Neuronal stem cell (in vitro differentiated cells): ENCODE results near the gene MRAS.

ENCODE experiments used
- DNase-seq: peaks from one replicate; pipeline ENCODE4 v3.0.0-alpha.2; 2013; ENCODE audit warnings: low spot score
- H2AFZ ChIP-seq: one replicate; pipeline ENCODE4 v1.6.1; 2013; ENCODE audit warnings: mild to moderate bottlenecking, low read length, inconsistent platforms
- H2AK5ac ChIP-seq: 2 replicates; pipeline ENCODE4 v1.6.1; 2013; ENCODE audit warnings: low read depth, mild to moderate bottlenecking, inconsistent platforms, low read length, moderate library complexity, mixed read lengths
- H2BK120ac ChIP-seq: 2 replicates; pipeline ENCODE4 v1.6.1; 2013; ENCODE audit warnings: low read depth, mild to moderate bottlenecking, inconsistent platforms, low read length, moderate library complexity, mixed read lengths
- H2BK12ac ChIP-seq: one replicate; pipeline ENCODE4 v1.6.1; 2013; ENCODE audit warnings: low read length, inconsistent platforms
- H2BK15ac ChIP-seq: 2 replicates; pipeline ENCODE4 v1.6.1; 2013; ENCODE audit warnings: mild to moderate bottlenecking, low read length, inconsistent platforms, mixed read lengths
- H2BK5ac ChIP-seq: one replicate; pipeline ENCODE4 v1.6.1; 2013; ENCODE audit warnings: inconsistent platforms, mild to moderate bottlenecking, low read length, moderate library complexity
- H3K14ac ChIP-seq: one replicate; pipeline ENCODE4 v1.6.1; 2013; ENCODE audit warnings: low read length, inconsistent platforms
- H3K18ac ChIP-seq: 2 replicates; pipeline ENCODE4 v1.6.1; 2013; ENCODE audit warnings: low read length, inconsistent platforms
- H3K23ac ChIP-seq: 2 replicates; pipeline ENCODE4 v1.6.1; 2013; ENCODE audit warnings: low read depth, mild to moderate bottlenecking, mixed read lengths, low read length, inconsistent platforms; ENCODE audit not compliant: poor library complexity
- H3K27ac ChIP-seq: replicated peaks from 3 replicates; pipeline ENCODE4 v1.5.1; 2013; ENCODE audit warnings: low read length, inconsistent platforms
- H3K27me3 ChIP-seq, 3 experiments: 2 replicates each; pipeline ENCODE4 v1.6.1; 2013; ENCODE audit warnings: low read length in 3 of 3, mild to moderate bottlenecking in 2 of 3, inconsistent platforms in 1 of 3, low read depth in 1 of 3, mixed read lengths in 1 of 3, moderate library complexity in 1 of 3; ENCODE audit not compliant: control insufficient read depth in 3 of 3, insufficient read depth in 3 of 3
- H3K36me3 ChIP-seq, 2 donors: replicated peaks in 1 of 2; 2 replicates each; pipeline ENCODE4 v1.6.1; 2013; ENCODE audit warnings: low read length in 2 of 2; ENCODE audit not compliant: control insufficient read depth in 2 of 2, insufficient read depth in 2 of 2
- H3K4ac ChIP-seq: 2 replicates; pipeline ENCODE4 v1.6.1; 2013; ENCODE audit warnings: inconsistent platforms, mild to moderate bottlenecking, low read length, moderate library complexity
- H3K4me1 ChIP-seq, 2 donors: 1 replicate in 1 of 2; 2 replicates in 1 of 2; pipeline ENCODE4 v1.6.1; 2013; ENCODE audit warnings: low read length in 2 of 2, low read depth in 1 of 2; ENCODE audit not compliant: control insufficient read depth in 2 of 2, insufficient read depth in 1 of 2
- H3K4me2 ChIP-seq: one replicate; pipeline ENCODE4 v1.6.1; 2013; ENCODE audit warnings: mild to moderate bottlenecking, low read length, inconsistent platforms; ENCODE audit not compliant: insufficient read depth, poor library complexity, severe bottlenecking
- H3K4me3 ChIP-seq, 2 donors: 2 replicates each; pipeline ENCODE4 v1.5.1; 2013; ENCODE audit warnings: low read length in 2 of 2, mild to moderate bottlenecking in 2 of 2, inconsistent platforms in 1 of 2, moderate library complexity in 1 of 2
- H3K79me1 ChIP-seq: one replicate; pipeline ENCODE4 v1.6.1; 2013; ENCODE audit warnings: low read depth, mild to moderate bottlenecking, inconsistent platforms, low read length, moderate library complexity
- H3K9ac ChIP-seq: one replicate; pipeline ENCODE4 v1.6.1; 2013; ENCODE audit warnings: mild to moderate bottlenecking, low read depth, low read length, inconsistent platforms; ENCODE audit not compliant: poor library complexity
- H3K9me3 ChIP-seq, 2 donors: replicated peaks in 1 of 2; 2 replicates each; pipeline versions ENCODE3 to v1.6.1; 2013; ENCODE audit warnings: low read length in 2 of 2, mild to moderate bottlenecking in 2 of 2, inconsistent platforms in 1 of 2, low read depth in 1 of 2, mixed read lengths in 1 of 2, moderate library complexity in 1 of 2; ENCODE audit not compliant: control insufficient read depth in 2 of 2, insufficient read depth in 1 of 2
- H4K8ac ChIP-seq: one replicate; pipeline ENCODE4 v1.6.1; 2013; ENCODE audit warnings: low read depth, mild to moderate bottlenecking, inconsistent platforms, low read length, moderate library complexity
- H4K91ac ChIP-seq: one replicate; pipeline ENCODE4 v1.6.1; 2013; ENCODE audit warnings: low read length, low read depth, mild to moderate bottlenecking, inconsistent platforms; ENCODE audit not compliant: poor library complexity
- WGBS, 2 donors: extraction: QIAGEN DNeasy Blood & Tissue Kit; methylation state at CpG; one replicate each; pipeline ENCODE4 v1.1.7; 2013; ENCODE audit warnings: missing lambda C conversion rate in 2 of 2, mixed read lengths in 1 of 2; ENCODE audit not compliant: insufficient read length in 2 of 2, insufficient replicate concordance in 1 of 2; ENCODE audit errors: extremely low coverage in 2 of 2; 5-methylcytosine and 5-hydroxymethylcytosine counted together

Gene MRAS

DNA sequence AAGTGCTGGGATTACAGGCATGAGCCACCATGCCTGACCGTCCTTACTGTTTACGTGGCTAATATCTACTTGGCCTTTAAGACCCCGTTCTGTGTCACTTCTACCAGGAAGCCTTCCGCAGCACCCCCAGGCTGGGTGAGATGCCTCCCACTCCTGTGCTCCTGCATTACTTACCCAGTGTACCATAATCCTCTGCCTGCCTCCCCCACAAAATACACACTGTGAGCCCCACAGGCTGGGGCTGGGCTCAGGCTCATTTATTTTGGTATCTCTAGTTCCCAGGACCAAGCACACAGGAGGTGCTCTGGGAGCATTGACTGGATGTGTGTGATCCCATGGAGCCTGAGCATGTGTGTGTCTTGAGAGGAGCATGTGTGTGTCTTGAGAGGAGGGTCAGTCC lies 14.9 kb downstream of the MRAS start:
- H3K36me3 ChIP-seq: no peaks in the 10 kb centered on the region

DNA sequence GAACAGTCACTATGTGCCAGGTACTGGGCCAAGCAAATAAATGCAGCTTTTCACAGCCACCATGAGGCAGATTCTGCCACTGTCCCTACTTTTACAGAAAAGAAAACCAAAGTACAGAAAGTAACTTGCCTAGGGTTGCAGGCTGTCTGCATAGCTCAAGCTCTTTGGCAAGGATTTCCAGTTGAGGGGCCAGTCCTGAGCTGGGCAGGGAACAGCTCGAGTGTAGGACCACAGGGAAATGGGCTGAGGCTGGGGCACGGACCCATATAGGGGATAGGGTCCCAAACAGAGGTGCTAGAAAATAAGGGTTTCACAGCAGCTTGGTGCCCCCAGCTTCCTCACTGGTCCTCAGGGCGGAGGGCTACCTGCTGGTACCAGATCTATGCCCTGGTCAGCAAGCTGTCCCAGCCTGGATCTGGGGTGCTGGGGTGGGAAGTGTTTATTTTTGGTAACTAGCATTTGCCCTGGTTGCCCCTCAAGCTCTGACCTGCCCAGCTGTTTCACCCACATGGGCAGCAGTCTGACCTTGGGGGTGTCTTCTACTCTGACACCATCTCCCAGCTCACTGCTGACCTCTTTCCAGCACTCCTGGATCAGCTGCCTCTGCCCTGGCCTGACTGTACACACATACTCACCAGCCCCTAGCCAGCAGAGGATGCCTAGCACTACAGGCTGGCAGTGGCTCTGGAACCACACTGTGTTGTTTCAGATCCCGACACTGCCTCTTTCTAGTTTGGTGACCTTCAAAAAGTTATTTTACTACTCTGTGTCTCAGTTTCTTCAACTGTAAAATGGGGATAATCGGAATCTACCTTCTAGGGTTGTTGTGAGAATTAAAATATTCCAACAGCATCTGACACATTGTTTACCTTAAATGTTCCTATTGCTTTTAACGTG lies 16.2 kb downstream of the MRAS start:
- no CpG with 5 or more reads among the region's 6 CpGs for WGBS, 2 donors
- no peak overlapping the region for H3K4ac ChIP-seq

More for the DNA sequence above, 14.9 kb downstream of the MRAS start:
- Histone ChIP-seq H3K27me3 (no peaks in the 10 kb centered on the region), H3K79me1 (peaks cover 3% of the 10 kb centered on the region), H4K8ac (no peak overlapping the region), H3K9ac (no peak overlapping the region), H2BK120ac (no peak overlapping the region), H2AK5ac (no peak overlapping the region), H3K23ac (no peak overlapping the region), H2BK15ac (no peak overlapping the region), H3K4me2 (no peak overlapping the region), H3K4ac (no peak overlapping the region), H3K14ac (no peak overlapping the region), H3K4me1 (peaks cover 2 to 4% of the 10 kb centered on the region in 2 donors), H4K91ac (no peak overlapping the region), H2BK5ac (no peak overlapping the region), H2BK12ac (no peak overlapping the region), H3K18ac (no peak overlapping the region), H2AFZ (no peak overlapping the region), H3K4me3 (no peak overlapping the region), H3K27ac (no peak overlapping the region), H3K9me3 (no peaks in the 10 kb centered on the region)
- DNase-seq: no peak
- no CpG with 5 or more reads among the region's 4 CpGs for WGBS, 2 donors

DNA sequence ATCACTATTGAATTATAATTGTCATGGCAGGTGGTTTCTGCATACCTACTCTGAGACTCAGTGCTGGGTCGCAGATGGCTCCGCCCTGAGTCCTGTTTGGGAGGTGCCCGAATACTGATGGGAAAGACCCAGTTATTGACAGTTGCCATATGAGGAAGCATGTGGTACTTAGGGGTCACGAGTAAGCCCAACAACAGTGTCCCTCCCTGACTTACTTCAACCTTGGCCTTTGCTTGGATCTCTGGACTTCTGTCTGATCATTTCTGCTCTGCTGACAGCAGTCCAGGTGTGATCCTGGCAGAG lies 16.8 kb downstream of the MRAS start:
- Histone ChIP-seq H4K91ac (no peak overlapping the region), H3K27me3 (no peaks in the 10 kb centered on the region), H3K4me3 (no peak overlapping the region), H3K79me1 (peaks cover 3% of the 10 kb centered on the region), H2AK5ac (no peak overlapping the region), H3K4ac (no peak overlapping the region), H4K8ac (no peak overlapping the region), H3K9ac (no peak overlapping the region), H3K4me1 (peaks cover 0 to 9% of the 10 kb centered on the region in 2 donors), H3K27ac (no peak overlapping the region), H2BK15ac (no peak overlapping the region), H3K36me3 (no peaks in the 10 kb centered on the region), H3K14ac (no peak overlapping the region), H3K23ac (no peak overlapping the region), H2BK12ac (no peak overlapping the region), H2BK120ac (no peak overlapping the region), H2BK5ac (no peak overlapping the region), H3K9me3 (no peaks in the 10 kb centered on the region), H3K4me2 (no peak overlapping the region), H2AFZ (no peak overlapping the region), H3K18ac (no peak overlapping the region)
- WGBS, 2 donors: no CpG with 5 or more reads among the region's 4 CpGs
- no peak for DNase-seq

More for the DNA sequence above, 16.2 kb downstream of the MRAS start:
- Histone ChIP-seq H4K8ac (no peak overlapping the region), H2BK5ac (no peak overlapping the region), H3K23ac (no peak overlapping the region), H2BK120ac (no peak overlapping the region), H3K36me3 (no peaks in the 10 kb centered on the region), H4K91ac (peak overlapping the region; percentile 35), H3K4me3 (no peak overlapping the region), H3K79me1 (peaks cover 3% of the 10 kb centered on the region), H2AFZ (no peak overlapping the region), H2BK12ac (no peak overlapping the region), H3K18ac (peak overlapping the region; percentile 15), H2AK5ac (no peak overlapping the region), H3K4me2 (no peak overlapping the region), H3K27me3 (no peaks in the 10 kb centered on the region), H2BK15ac (no peak overlapping the region), H3K14ac (no peak overlapping the region), H3K9me3 (no peaks in the 10 kb centered on the region), H3K9ac (no peak overlapping the region), H3K27ac (no peak overlapping the region), H3K4me1 (peaks cover 0 to 9% of the 10 kb centered on the region in 2 donors)
- no peak for DNase-seq

DNA sequence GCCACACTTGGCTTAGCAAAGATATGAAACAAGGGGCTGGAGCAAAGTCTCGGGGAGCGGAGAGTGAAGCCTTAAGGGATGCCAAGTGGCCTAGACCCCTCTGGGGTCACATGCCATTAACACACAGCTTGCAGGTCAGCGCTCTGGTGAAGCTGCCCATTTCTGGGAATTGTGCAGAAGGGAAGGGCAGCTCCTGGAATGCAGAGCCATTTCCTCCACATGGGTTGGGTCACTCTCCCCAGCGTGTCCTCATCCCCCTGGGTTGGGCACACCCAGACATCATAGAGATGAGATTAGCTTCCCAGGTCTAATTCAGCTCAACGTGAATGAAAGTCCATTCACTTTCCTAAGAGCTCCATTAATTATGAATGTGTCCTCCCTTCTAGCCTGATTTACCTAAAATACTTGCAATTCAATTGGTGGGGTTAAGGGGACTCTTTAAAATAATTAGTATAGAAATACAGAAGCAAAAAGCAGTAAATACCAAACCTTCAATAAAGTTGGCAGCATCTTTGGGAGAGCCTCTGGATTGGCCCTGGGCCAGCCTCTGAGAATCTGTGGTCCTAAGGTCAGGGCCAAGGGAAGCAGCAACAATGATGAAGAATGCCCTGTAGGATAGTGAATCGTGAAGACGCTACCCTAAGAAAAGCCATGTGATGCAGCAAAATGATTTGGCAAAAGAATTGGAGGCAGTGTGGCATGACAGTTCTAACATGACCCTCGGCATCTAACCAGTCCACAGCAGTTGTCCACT lies 17.8 kb downstream of the MRAS start:
- H3K4me2 ChIP-seq: no peak overlapping the region
- no peak overlapping the region for H2BK120ac ChIP-seq
- H2BK12ac ChIP-seq: no peak overlapping the region
- H4K8ac ChIP-seq: no peak overlapping the region
- H3K18ac ChIP-seq: no peak overlapping the region
- no peak overlapping the region for H2AFZ ChIP-seq
- no peak overlapping the region for H4K91ac ChIP-seq
- no peak overlapping the region for H2BK15ac ChIP-seq
- no peaks in the 10 kb centered on the region for H3K9me3 ChIP-seq
- no peak overlapping the region for H2BK5ac ChIP-seq
- H3K79me1 ChIP-seq: peaks cover 3% of the 10 kb centered on the region
- no peak overlapping the region for H3K14ac ChIP-seq
- H3K4ac ChIP-seq: no peak overlapping the region
- H3K9ac ChIP-seq: no peak overlapping the region
- H3K23ac ChIP-seq: no peak overlapping the region
- peaks cover 0 to 9% of the 10 kb centered on the region in 2 donors for H3K4me1 ChIP-seq
- H3K27me3 ChIP-seq: no peaks in the 10 kb centered on the region
- no peak overlapping the region for H3K4me3 ChIP-seq
- H2AK5ac ChIP-seq: no peak overlapping the region
- DNase-seq: no peak
- H3K36me3 ChIP-seq: no peaks in the 10 kb centered on the region
- no peak overlapping the region for H3K27ac ChIP-seq
- WGBS, 2 donors: no CpG with 5 or more reads among the region's 8 CpGs
